ENCODE results near the gene BLVRB. TPM values are rescaled to one million over a fixed set of nuclear protein-coding genes. Genes with fewer than 3 reads are reported as not detected.

Gene BLVRB
- total and polyA plus RNA-seq, 2 experiments from 2014 or later: 43.7 to 53.7 TPM

GRCh38 chr19:40417643-40417981 lies 47.9 kb downstream of the BLVRB start:
- ATAC-seq: no peak
- H3K36me3 ChIP-seq (ENCODE audit: insufficient read depth): no peaks in the 10 kb centered on the region
- H3K4me1 ChIP-seq (ENCODE audit: insufficient read depth): peaks cover 18% of the 10 kb centered on the region
- H3K4me2 ChIP-seq: no peak overlapping the region
- no peaks in the 10 kb centered on the region for H3F3A ChIP-seq (replicated peaks; ENCODE audit: low read depth)
- H3K36me3 Mint-ChIP-seq (ENCODE audit: low read depth): peaks cover 8% of the 10 kb centered on the region
- H3K27me3 ChIP-seq (ENCODE audit: insufficient read depth): no peaks in the 10 kb centered on the region
- H3K9me2 ChIP-seq (ENCODE audit: insufficient read depth): no peaks in the 10 kb centered on the region
- H3K4me3 Mint-ChIP-seq: no peak overlapping the region; the same call in 2 of the 3 replicates
- no peaks in the 10 kb centered on the region for H4K20me1 ChIP-seq (replicated peaks; ENCODE audit: insufficient read depth)
- H3K27me3 Mint-ChIP-seq (ENCODE audit: insufficient read depth, low read depth, poor library complexity): peaks cover 2% of the 10 kb centered on the region
- no peak for DNase-seq (ENCODE audit: low spot score)
- peaks cover 29% of the 10 kb centered on the region for H3K4me1 Mint-ChIP-seq
- H3K4me3 ChIP-seq: no peak overlapping the region
- no peak overlapping the region; the same call in 1 of the 2 replicates for H2AFZ ChIP-seq
- H3K27ac Mint-ChIP-seq: no peak overlapping the region
- H3K79me2 ChIP-seq (replicated peaks; ENCODE audit: insufficient read depth): no peaks in the 10 kb centered on the region
- no peak for TF ChIP-seq ZNF114 (CRISPR knock-in tag; IDR thresholded peaks at IDR 0.05)
- no peak for TF ChIP-seq ZNF331 (CRISPR knock-in tag; IDR thresholded peaks at IDR 0.05; ENCODE audit: low read depth)
- no peak for TF ChIP-seq CREB1 (CRISPR knock-in tag; IDR thresholded peaks at IDR 0.05; ENCODE audit: low read depth)
- TF ChIP-seq ZNF462 (CRISPR knock-in tag; IDR thresholded peaks at IDR 0.05): no peak
- no peak for TF ChIP-seq CTCF (conservative IDR thresholded peaks at IDR 0.05; ENCODE audit: low read depth in 2 of 2)
- TF ChIP-seq JUNB (IDR thresholded peaks at IDR 0.05; ENCODE audit: unreplicated experiment): no peak
- TF ChIP-seq ETS1 (IDR thresholded peaks at IDR 0.05): no peak
- no peak for TF ChIP-seq STAT1 (IDR thresholded peaks at IDR 0.05; ENCODE audit: unreplicated experiment)
- no peak for TF ChIP-seq NANOG (IDR thresholded peaks at IDR 0.05; ENCODE audit: borderline replicate concordance)
- TF ChIP-seq EZH2 (IDR thresholded peaks at IDR 0.05; ENCODE audit: low read depth, unreplicated experiment): no peak
- TF ChIP-seq POLR2AphosphoS5 (IDR thresholded peaks at IDR 0.05; ENCODE audit: low read depth): no peak
- TF ChIP-seq EZH2phosphoT487 (IDR thresholded peaks at IDR 0.05; ENCODE audit: unreplicated experiment): no peak
- TF ChIP-seq REST (IDR thresholded peaks at IDR 0.05; ENCODE audit: unreplicated experiment): no peak
- H3K9me3 Mint-ChIP-seq: no peaks in the 10 kb centered on the region
- no peak overlapping the region for H3K27ac ChIP-seq (ENCODE audit: low read depth)
